Liver (tissue), 9 donors: ENCODE data around the gene CADPS. TPM values are rescaled to one million over a fixed set of nuclear protein-coding genes. Genes with fewer than 3 reads are reported as not detected.

ENCODE experiments used
- DNase-seq: peaks from one replicate; pipeline ENCODE4 v3.0.0-alpha.2; 2017; ENCODE audit warnings: low spot score
- H3K27ac ChIP-seq, 2 donors: one replicate each; pipeline ENCODE4 v1.7.0; 2013; ENCODE audit warnings: inconsistent platforms in 2 of 2, low read length in 2 of 2, control low read depth in 1 of 2, low read depth in 1 of 2, mild to moderate bottlenecking in 1 of 2
- H3K27me3 ChIP-seq, 4 donors: one replicate each; pipeline versions ENCODE4 v1.6.1 to v1.7.0; 2013; ENCODE audit warnings: low read length in 3 of 4, inconsistent platforms in 1 of 4, mild to moderate bottlenecking in 1 of 4, moderate library complexity in 1 of 4; ENCODE audit not compliant: control insufficient read depth in 4 of 4, insufficient read depth in 4 of 4
- H3K36me3 ChIP-seq, 4 donors: one replicate each; pipeline versions ENCODE4 v1.6.1 to v1.7.0; 2013; ENCODE audit warnings: low read length in 3 of 4, mild to moderate bottlenecking in 3 of 4, low read depth in 1 of 4, moderate library complexity in 1 of 4; ENCODE audit not compliant: control insufficient read depth in 4 of 4, insufficient read depth in 3 of 4
- H3K4me1 ChIP-seq, 4 donors: one replicate each; pipeline versions ENCODE4 v1.6.1 to v1.7.0; 2013; ENCODE audit warnings: low read length in 3 of 4, mild to moderate bottlenecking in 3 of 4, moderate library complexity in 1 of 4; ENCODE audit not compliant: control insufficient read depth in 4 of 4, insufficient read depth in 4 of 4
- H3K4me3 ChIP-seq, 3 donors: one replicate each; pipeline versions ENCODE4 v1.6.1 to v1.7.0; 2013; ENCODE audit warnings: low read length in 3 of 3, control low read depth in 1 of 3, low read depth in 1 of 3, mild to moderate bottlenecking in 1 of 3
- H3K9ac ChIP-seq, 2 donors: one replicate each; pipeline ENCODE4 v1.7.0; 2013; ENCODE audit warnings: low read length in 2 of 2, mild to moderate bottlenecking in 2 of 2, moderate library complexity in 2 of 2, control low read depth in 1 of 2, low read depth in 1 of 2
- H3K9me3 ChIP-seq, 4 donors: one replicate each; pipeline versions ENCODE4 v1.6.1 to v1.7.0; 2013; ENCODE audit warnings: low read length in 3 of 4; ENCODE audit not compliant: control insufficient read depth in 4 of 4
- EGR1 ChIP-seq, 2 donors: IDR thresholded peaks; 2 replicates each; pipeline ENCODE4 v1.6.1; 2016 to 2018; ENCODE audit warnings: antibody characterized with exemption in 2 of 2, low read depth in 2 of 2
- FOXA1 ChIP-seq: IDR thresholded peaks from 2 replicates; pipeline ENCODE4 v1.6.1; 2016; ENCODE audit warnings: antibody characterized with exemption
- FOXA2 ChIP-seq: IDR thresholded peaks from 2 replicates; pipeline ENCODE4 v1.6.1; 2016; ENCODE audit warnings: antibody characterized with exemption
- GABPA ChIP-seq, 2 donors: IDR thresholded peaks in 1 of 2; conservative IDR thresholded peaks in 1 of 2; 2 replicates each; pipeline ENCODE4 v1.6.1; 2016; ENCODE audit warnings: antibody characterized with exemption in 2 of 2, mild to moderate bottlenecking in 1 of 2, moderate library complexity in 1 of 2
- HNF4A ChIP-seq, 2 donors: conservative IDR thresholded peaks; 2 replicates each; pipeline ENCODE4 v1.6.1; 2016; ENCODE audit warnings: antibody characterized with exemption in 2 of 2, mild to moderate bottlenecking in 2 of 2
- HNF4G ChIP-seq: IDR thresholded peaks from 2 replicates; pipeline ENCODE4 v1.6.1; 2016; ENCODE audit warnings: antibody characterized with exemption
- JUND ChIP-seq, 2 donors: IDR thresholded peaks; 2 replicates each; pipeline ENCODE4 v1.6.1; 2016; ENCODE audit warnings: antibody characterized with exemption in 2 of 2
- NR2F2 ChIP-seq: IDR thresholded peaks from 2 replicates; pipeline ENCODE4 v1.6.1; 2016; ENCODE audit warnings: antibody characterized with exemption
- RAD21 ChIP-seq, 2 donors: IDR thresholded peaks; 2 replicates each; pipeline ENCODE4 v1.6.1; 2016; ENCODE audit warnings: antibody characterized with exemption in 2 of 2, mild to moderate bottlenecking in 2 of 2
- RXRA ChIP-seq, 2 donors: IDR thresholded peaks; 2 replicates each; pipeline ENCODE4 v1.6.1; 2017 to 2018; ENCODE audit warnings: antibody characterized with exemption in 2 of 2, mild to moderate bottlenecking in 1 of 2
- SP1 ChIP-seq: IDR thresholded peaks from 2 replicates; pipeline ENCODE4 v1.6.1; 2018; ENCODE audit warnings: antibody characterized with exemption, mild to moderate bottlenecking
- TAF1 ChIP-seq: conservative IDR thresholded peaks from 2 replicates; pipeline ENCODE4 v1.6.1; 2016; ENCODE audit warnings: antibody characterized with exemption, mild to moderate bottlenecking
- YY1 ChIP-seq: IDR thresholded peaks from 2 replicates; pipeline ENCODE4 v1.6.1; 2016; ENCODE audit warnings: antibody characterized with exemption, mild to moderate bottlenecking
- WGBS: extraction: QIAGEN DNeasy Blood & Tissue Kit; methylation state at CpG from one replicate; pipeline ENCODE4 v1.1.7; 2013; 5-methylcytosine and 5-hydroxymethylcytosine counted together
- polyA plus RNA-seq, 2 donors: library from polyadenylated mRNA; stranded (reverse) in 1 of 2; unstranded in 1 of 2; fragments of 200-250 nt in 1 of 2; fragments of >200 nt in 1 of 2; fragmentation: Nextera tagmentation in 1 of 2; extraction: Ambion mirVana in 1 of 2; gene quantifications; one replicate each; pipeline versions ENCODE4 v1.2.1 to v1.2.3, GENCODE V29; 2013 to 2015
- total RNA-seq, 2 donors: library from RNA; depleted of rRNA; stranded (reverse); fragments of >200 nt; gene quantifications; one replicate each; pipeline ENCODE4 v1.2.3, GENCODE V29; 2014
- TF ChIP-seq, protein P1 (sequence below): fragments of 150-350 bp; IDR thresholded peaks from 2 replicates; pipeline ENCODE4 v1.5.1; 2017; ENCODE audit warnings: improper control_type of control experiment, low read depth, low read length; ENCODE audit not compliant: missing input control
- TF ChIP-seq, protein P2 (sequence below): IDR thresholded peaks from 2 replicates; pipeline ENCODE4 v1.6.1; 2016; ENCODE audit warnings: antibody characterized with exemption
- TF ChIP-seq, protein P3 (sequence below): IDR thresholded peaks from 2 replicates; pipeline ENCODE4 v1.6.1; 2016; ENCODE audit warnings: antibody characterized with exemption, mild to moderate bottlenecking
- TF ChIP-seq, protein P4 (sequence below): IDR thresholded peaks from 2 replicates; pipeline ENCODE4 v1.6.1; 2016; ENCODE audit warnings: antibody characterized with exemption
- TF ChIP-seq, protein P5 (sequence below): IDR thresholded peaks from 2 replicates; pipeline ENCODE4 v1.6.1; 2016; ENCODE audit warnings: antibody characterized with exemption
- donor health status: healthy.
- donor health status: healthy.
- donor health status: healthy.
- donor health status: healthy.
- donor health status: healthy.

The CADPS gene
- total and polyA plus RNA-seq, 4 donors: 0.05 to 0.37 (median 0.17) TPM; not detected in 1

DNA sequence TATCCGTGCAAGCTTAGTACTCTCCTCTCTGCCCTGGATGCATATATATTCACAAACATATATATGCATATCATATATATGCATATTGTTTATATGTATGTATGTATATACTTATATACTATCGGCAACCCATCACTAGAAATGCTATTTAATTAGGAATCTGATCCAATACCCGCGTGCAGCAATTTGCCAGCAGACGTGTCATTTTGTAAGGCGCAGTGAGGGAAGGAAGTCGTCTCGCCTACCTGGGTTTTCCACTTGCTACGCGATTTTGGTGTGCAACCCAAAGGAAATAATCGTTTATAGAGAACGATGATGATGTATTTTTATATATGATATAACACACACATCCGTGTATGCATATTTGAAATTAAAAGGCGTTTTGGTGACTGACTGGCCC lies 496.3 kb downstream of the CADPS start:
- no peak for DNase-seq
- TF ChIP-seq HNF4A (conservative IDR thresholded peaks at IDR 0.05): no peak
- no peak for TF ChIP-seq TAF1
- TF ChIP-seq GABPA (IDR thresholded peaks at IDR 0.05 in 1 of 2, conservative IDR thresholded peaks at IDR 0.05 in 1 of 2): no peak
- TF ChIP-seq RAD21 (IDR thresholded peaks at IDR 0.05): no peak
- no peak for TF ChIP-seq SP1
- no peak for TF ChIP-seq FOXA2
- TF ChIP-seq, protein P1, sequence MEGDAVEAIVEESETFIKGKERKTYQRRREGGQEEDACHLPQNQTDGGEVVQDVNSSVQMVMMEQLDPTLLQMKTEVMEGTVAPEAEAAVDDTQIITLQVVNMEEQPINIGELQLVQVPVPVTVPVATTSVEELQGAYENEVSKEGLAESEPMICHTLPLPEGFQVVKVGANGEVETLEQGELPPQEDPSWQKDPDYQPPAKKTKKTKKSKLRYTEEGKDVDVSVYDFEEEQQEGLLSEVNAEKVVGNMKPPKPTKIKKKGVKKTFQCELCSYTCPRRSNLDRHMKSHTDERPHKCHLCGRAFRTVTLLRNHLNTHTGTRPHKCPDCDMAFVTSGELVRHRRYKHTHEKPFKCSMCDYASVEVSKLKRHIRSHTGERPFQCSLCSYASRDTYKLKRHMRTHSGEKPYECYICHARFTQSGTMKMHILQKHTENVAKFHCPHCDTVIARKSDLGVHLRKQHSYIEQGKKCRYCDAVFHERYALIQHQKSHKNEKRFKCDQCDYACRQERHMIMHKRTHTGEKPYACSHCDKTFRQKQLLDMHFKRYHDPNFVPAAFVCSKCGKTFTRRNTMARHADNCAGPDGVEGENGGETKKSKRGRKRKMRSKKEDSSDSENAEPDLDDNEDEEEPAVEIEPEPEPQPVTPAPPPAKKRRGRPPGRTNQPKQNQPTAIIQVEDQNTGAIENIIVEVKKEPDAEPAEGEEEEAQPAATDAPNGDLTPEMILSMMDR: no peak
- TF ChIP-seq, protein P2, sequence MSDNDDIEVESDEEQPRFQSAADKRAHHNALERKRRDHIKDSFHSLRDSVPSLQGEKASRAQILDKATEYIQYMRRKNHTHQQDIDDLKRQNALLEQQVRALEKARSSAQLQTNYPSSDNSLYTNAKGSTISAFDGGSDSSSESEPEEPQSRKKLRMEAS: no peak
- TF ChIP-seq YY1: no peak
- no peak for TF ChIP-seq HNF4G
- TF ChIP-seq FOXA1: no peak
- no peak for TF ChIP-seq NR2F2
- TF ChIP-seq, protein P3, sequence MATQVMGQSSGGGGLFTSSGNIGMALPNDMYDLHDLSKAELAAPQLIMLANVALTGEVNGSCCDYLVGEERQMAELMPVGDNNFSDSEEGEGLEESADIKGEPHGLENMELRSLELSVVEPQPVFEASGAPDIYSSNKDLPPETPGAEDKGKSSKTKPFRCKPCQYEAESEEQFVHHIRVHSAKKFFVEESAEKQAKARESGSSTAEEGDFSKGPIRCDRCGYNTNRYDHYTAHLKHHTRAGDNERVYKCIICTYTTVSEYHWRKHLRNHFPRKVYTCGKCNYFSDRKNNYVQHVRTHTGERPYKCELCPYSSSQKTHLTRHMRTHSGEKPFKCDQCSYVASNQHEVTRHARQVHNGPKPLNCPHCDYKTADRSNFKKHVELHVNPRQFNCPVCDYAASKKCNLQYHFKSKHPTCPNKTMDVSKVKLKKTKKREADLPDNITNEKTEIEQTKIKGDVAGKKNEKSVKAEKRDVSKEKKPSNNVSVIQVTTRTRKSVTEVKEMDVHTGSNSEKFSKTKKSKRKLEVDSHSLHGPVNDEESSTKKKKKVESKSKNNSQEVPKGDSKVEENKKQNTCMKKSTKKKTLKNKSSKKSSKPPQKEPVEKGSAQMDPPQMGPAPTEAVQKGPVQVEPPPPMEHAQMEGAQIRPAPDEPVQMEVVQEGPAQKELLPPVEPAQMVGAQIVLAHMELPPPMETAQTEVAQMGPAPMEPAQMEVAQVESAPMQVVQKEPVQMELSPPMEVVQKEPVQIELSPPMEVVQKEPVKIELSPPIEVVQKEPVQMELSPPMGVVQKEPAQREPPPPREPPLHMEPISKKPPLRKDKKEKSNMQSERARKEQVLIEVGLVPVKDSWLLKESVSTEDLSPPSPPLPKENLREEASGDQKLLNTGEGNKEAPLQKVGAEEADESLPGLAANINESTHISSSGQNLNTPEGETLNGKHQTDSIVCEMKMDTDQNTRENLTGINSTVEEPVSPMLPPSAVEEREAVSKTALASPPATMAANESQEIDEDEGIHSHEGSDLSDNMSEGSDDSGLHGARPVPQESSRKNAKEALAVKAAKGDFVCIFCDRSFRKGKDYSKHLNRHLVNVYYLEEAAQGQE: no peak
- no peak for TF ChIP-seq EGR1 (IDR thresholded peaks at IDR 0.05; ENCODE audit: low read depth in 2 of 2)
- no peak for TF ChIP-seq RXRA (IDR thresholded peaks at IDR 0.05)
- TF ChIP-seq JUND (IDR thresholded peaks at IDR 0.05): no peak
- TF ChIP-seq, protein P4, sequence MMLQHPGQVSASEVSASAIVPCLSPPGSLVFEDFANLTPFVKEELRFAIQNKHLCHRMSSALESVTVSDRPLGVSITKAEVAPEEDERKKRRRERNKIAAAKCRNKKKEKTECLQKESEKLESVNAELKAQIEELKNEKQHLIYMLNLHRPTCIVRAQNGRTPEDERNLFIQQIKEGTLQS: no peak
- TF ChIP-seq, protein P5, sequence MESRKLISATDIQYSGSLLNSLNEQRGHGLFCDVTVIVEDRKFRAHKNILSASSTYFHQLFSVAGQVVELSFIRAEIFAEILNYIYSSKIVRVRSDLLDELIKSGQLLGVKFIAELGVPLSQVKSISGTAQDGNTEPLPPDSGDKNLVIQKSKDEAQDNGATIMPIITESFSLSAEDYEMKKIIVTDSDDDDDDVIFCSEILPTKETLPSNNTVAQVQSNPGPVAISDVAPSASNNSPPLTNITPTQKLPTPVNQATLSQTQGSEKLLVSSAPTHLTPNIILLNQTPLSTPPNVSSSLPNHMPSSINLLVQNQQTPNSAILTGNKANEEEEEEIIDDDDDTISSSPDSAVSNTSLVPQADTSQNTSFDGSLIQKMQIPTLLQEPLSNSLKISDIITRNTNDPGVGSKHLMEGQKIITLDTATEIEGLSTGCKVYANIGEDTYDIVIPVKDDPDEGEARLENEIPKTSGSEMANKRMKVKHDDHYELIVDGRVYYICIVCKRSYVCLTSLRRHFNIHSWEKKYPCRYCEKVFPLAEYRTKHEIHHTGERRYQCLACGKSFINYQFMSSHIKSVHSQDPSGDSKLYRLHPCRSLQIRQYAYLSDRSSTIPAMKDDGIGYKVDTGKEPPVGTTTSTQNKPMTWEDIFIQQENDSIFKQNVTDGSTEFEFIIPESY: no peak
- Histone ChIP-seq H3K9ac (no peak overlapping the region), H3K4me3 (no peak overlapping the region), H3K9me3 (peaks cover 0 to 2% (median 0%) of the 10 kb centered on the region in 4 donors), H3K36me3 (no peaks in the 10 kb centered on the region), H3K4me1 (peaks cover 2 to 12% (median 8%) of the 10 kb centered on the region in 4 donors), H3K27me3 (peaks cover 6 to 39% (median 22%) of the 10 kb centered on the region in 4 donors), H3K27ac (no peak overlapping the region)
- WGBS: 7% methylated on average over 14 of the region's 14 CpGs
